WI38 (cell line): Measurements from ENCODE around the gene IGSF5.

Source experiments
- H3K4me3 ChIP-seq: 2 replicates; pipeline ENCODE4 v1.5.1; 2011; ENCODE audit warnings: low read depth, mild to moderate bottlenecking, control low read depth, low read length
- TF ChIP-seq, protein P1 (sequence below): IDR thresholded peaks from 2 replicates; pipeline ENCODE4 v1.5.1; 2012; ENCODE audit warnings: low read depth, mild to moderate bottlenecking, control low read depth, low read length

The IGSF5 gene

DNA sequence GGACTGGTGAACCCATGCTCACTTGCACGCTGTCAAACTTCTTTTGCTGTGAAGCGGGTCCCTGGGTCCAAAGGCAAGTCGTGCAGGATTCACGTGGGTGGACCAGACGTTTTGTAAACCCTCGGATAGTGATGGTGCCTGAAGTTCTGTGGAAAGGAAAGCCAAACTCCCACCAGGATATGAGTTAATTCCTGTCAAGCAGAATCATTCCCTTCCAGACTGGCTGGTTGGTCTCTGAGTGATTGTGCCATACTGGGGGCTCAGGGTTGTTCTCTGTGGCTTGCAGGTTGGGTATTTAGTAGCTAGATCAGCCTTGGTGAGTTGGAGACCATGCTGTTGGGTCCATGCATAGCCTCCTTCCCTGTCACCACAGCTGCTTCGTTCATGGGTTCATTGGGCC lies 32.7 kb upstream of the IGSF5 start:
- no peak overlapping the region for H3K4me3 ChIP-seq
- TF ChIP-seq, protein P1, sequence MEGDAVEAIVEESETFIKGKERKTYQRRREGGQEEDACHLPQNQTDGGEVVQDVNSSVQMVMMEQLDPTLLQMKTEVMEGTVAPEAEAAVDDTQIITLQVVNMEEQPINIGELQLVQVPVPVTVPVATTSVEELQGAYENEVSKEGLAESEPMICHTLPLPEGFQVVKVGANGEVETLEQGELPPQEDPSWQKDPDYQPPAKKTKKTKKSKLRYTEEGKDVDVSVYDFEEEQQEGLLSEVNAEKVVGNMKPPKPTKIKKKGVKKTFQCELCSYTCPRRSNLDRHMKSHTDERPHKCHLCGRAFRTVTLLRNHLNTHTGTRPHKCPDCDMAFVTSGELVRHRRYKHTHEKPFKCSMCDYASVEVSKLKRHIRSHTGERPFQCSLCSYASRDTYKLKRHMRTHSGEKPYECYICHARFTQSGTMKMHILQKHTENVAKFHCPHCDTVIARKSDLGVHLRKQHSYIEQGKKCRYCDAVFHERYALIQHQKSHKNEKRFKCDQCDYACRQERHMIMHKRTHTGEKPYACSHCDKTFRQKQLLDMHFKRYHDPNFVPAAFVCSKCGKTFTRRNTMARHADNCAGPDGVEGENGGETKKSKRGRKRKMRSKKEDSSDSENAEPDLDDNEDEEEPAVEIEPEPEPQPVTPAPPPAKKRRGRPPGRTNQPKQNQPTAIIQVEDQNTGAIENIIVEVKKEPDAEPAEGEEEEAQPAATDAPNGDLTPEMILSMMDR: no peak

DNA sequence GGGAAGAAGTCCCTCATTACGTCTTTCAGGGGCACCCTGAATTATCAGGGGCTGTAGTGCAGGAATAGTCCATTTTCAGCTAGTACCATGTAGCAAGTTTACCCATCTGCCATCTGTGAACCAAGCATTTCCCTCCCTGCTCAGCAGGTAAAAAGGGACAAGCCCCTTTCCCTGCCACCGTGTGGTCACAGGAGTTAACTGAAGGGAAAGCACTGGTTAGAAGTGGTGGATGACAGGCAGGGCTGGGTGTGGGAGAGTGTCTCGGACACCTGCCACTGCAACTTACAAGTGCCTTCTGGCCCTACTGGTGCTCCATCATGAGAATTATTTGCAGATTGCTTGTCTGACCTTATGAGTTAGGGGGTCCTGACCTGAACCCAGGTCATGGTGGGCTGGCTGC lies 32.0 kb upstream of the IGSF5 start:
- TF ChIP-seq, protein P1: no peak

DNA sequence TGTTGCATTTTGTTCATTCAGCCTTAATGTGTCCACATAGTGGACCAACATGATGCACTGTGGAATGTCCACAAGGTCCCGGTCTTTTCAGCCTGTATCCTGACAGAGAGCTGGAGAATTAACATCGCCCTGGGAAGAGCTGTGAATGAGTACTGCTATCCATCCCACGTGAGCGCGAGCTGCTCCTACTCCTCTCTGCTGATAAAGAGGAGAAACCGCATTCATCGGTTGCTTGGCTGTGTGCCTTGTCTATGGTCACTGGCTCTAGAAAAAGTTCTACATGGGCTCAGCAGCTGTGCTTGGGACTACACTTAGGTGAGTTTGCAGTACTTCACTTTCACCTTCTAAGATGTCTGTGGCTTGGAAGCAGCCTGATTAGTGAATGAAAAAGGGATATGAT lies 31.1 kb upstream of the IGSF5 start:
- H3K4me3 ChIP-seq: no peak overlapping the region
- TF ChIP-seq, protein P1: no peak

More for the DNA sequence above, 32.0 kb upstream of the IGSF5 start:
- H3K4me3 ChIP-seq: no peak overlapping the region

DNA sequence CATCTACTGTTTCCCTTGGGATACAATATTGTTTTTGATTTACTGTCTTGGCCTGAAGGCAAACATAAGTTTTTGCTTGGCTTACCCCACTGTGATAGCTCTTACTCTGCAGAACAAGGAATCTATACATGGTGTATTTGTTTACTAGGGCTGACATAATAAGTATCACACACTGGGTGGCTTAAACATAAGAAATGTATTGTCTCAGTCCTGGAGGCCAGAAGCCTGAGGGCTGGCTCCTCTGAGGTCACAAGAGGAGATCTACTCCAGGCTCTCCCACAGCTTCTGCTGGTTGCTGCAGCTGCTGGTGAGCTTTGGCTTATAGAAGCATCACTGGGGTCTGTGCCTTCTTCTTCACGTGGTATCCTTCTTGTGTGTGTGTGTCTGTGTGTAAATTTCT lies 30.7 kb upstream of the IGSF5 start:
- TF ChIP-seq, protein P1: no peak

DNA sequence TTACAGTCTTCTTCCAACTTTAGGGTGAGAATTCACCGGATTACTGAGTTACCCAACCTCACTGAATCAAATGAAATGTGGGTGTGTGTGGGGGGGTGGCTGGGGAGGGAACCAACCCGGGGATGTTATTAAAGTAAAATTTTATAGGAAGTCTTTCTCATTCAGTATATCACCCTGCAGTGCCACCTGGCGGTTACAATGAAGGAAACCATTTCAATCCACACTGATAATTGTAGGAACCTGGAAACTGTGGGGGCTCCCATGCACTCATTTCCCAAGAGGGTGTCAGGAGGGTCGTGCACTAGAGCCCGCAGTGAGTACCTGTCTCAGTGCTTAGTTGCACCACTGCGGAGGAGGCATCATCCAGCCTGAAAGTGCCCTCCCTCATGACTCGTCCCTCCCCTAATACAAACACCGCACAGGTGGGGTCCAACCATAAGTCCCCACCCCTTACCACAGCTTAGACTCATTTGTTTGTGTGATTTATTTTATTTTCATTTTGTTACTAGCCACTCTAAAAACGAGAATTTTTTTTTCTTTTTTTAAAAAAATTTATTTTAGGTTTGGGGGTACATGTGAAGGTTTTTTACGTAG lies 29.1 kb upstream of the IGSF5 start:
- TF ChIP-seq, protein P1: peak; percentile 48; the same call in 1 of the 2 replicates
- H3K4me3 ChIP-seq: no peak overlapping the region

More for the DNA sequence above, 30.7 kb upstream of the IGSF5 start:
- H3K4me3 ChIP-seq: no peak overlapping the region

DNA sequence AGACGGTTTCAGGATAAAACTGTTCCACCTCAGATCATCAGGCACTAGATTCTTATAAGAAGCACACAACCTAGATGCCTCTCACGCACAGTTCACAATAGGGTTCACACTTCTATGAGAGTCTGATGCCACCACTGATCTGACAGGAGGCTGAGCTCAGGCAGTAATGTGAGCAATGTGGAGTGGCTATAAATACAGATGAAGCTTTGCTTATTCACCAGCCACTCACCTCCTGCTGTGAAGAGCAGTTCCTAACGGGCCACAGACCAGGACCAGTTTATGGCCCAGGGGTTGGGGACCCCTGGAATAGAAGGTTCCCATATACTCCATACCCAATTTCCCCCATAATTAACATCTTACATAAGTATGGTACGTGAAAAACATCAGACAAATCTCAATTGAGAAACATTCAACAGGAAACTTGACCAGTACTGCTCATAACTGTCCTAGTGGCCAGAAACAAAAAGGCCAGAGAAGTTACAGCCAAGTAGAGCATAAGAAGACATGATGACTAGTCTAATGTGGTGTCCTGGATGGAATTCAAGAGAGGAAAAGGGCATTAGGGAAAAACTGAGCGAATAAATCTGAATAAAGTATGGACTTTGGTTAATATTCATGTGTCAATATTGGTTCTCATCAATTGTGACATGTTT lies 24.7 kb upstream of the IGSF5 start:
- TF ChIP-seq, protein P1: no peak
- no peak overlapping the region for H3K4me3 ChIP-seq

DNA sequence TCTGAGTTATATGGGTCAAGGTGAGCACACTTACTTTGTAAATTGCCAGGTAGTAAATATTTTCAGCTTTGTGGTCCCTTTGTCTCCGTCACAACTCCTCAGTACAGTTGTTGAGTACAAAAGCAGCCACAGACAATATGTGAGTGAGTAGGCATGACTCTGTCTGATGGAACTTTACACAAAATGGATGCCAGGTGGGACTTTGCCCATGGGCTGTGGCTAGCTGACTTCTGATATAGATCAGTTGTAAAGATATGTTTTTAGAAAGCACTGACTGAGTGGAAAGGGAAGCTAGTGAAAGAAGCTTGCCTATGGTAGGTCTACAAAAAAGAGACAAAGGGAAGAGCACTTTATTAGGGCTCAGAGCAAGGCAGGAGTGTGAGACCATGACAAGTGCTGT lies 23.1 kb upstream of the IGSF5 start:
- TF ChIP-seq, protein P1: no peak
- no peak overlapping the region for H3K4me3 ChIP-seq
